Activated B cell treated with CpG ODN at 0.5 μM for 24 hours (primary cell): Measurements from ENCODE around the gene EYS. TPM values are rescaled to one million over a fixed set of nuclear protein-coding genes. Genes with fewer than 3 reads are reported as not detected.
"Not testable (repeated sequence)": the region's sequence is repeated elsewhere in the genome, so short reads cannot be mapped to it uniquely, and the experiment has no call there.

Experiments
- ATAC-seq: fragments of 200-7000 bp; cut with Tn5 transposase; one replicate; pipeline ENCODE4 v1.10.0; 2021; ENCODE audit warnings: low read depth, mild to moderate bottlenecking, moderate library complexity
- CTCF ChIA-PET: fragments of 350-600 bp; sonication (Branson Sonifier 250); formaldehyde crosslinking; loops from one replicate; lab custom pipeline; 2021; ENCODE audit warnings: antibody characterized with exemption; lab: Charles Lee
- POLR2A ChIA-PET: fragments of 350-600 bp; sonication (Branson Sonifier 250); formaldehyde crosslinking; loops from one replicate; lab custom pipeline; 2021; ENCODE audit warnings: antibody characterized with exemption; lab: Charles Lee
- DNase-seq: peaks from one replicate; pipeline ENCODE4 v3.0.0; 2022
- H3K27ac Mint-ChIP-seq: one replicate; pipeline ENCODE4 v1.8.0; 2020; ENCODE audit warnings: mixed read lengths
- H3K27me3 Mint-ChIP-seq: one replicate; pipeline ENCODE4 v1.8.0; 2021; ENCODE audit warnings: mixed read lengths
- H3K36me3 Mint-ChIP-seq: one replicate; pipeline ENCODE4 v1.8.0; 2021; ENCODE audit warnings: low read depth, mixed read lengths
- H3K4me1 Mint-ChIP-seq: one replicate; pipeline ENCODE4 v1.8.0; 2021; ENCODE audit warnings: mixed read lengths
- H3K4me3 Mint-ChIP-seq: one replicate; pipeline ENCODE4 v1.8.0; 2020; ENCODE audit warnings: mild to moderate bottlenecking, mixed read lengths
- H3K9me3 Mint-ChIP-seq: one replicate; pipeline ENCODE4 v1.8.0; 2020; ENCODE audit warnings: mixed read lengths
- intact Hi-C: fragments of 100-400 bp; cut with micrococcal nuclease; formaldehyde crosslinking; loops from one replicate; pipeline ENCODE4 v1.15.1; 2024
- total RNA-seq: library from RNA; stranded (reverse); gene quantifications from 2 replicates; pipeline ENCODE4 v1.2.3, GENCODE V29; 2022
- TF ChIP-seq, protein P1 (sequence below): fragments of 200-600 bp; IDR thresholded peaks from one replicate; pipeline ENCODE4 v1.8.0; 2022; ENCODE audit warnings: antibody characterized with exemption, mild to moderate bottlenecking

Gene EYS
- total RNA-seq, 1 donor from 2014 or later, result not detected

DNA sequence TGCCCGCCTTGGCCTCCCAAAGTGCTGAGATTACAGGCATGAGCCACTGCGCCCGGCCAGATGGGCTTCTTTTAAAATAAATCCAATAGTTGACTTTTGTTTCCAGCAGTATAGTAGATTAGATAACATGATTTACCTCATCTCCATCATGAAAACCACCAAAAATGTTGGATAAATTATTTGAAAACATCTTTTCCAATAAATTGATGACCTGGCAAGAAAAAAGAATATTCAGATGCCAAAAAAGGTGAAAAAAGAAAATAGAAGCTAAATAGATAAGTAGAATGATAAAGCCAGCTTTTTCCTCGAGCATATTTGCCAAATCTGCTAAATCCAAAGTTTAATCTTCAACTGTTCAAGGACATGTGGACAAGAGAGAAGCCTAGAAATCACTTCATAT is 1962.2 kb downstream of the EYS start:
- Mint-ChIP-seq H3K9me3 (peaks cover 5% of the 10 kb centered on the region), H3K4me1 (no peaks in the 10 kb centered on the region), H3K36me3 (no peaks in the 10 kb centered on the region), H3K27ac (no peak overlapping the region), H3K4me3 (no peak overlapping the region), H3K27me3 (peaks cover 10% of the 10 kb centered on the region)
- no peak for ATAC-seq
- POLR2A ChIA-PET, result no interaction called here
- TF ChIP-seq, protein P1, sequence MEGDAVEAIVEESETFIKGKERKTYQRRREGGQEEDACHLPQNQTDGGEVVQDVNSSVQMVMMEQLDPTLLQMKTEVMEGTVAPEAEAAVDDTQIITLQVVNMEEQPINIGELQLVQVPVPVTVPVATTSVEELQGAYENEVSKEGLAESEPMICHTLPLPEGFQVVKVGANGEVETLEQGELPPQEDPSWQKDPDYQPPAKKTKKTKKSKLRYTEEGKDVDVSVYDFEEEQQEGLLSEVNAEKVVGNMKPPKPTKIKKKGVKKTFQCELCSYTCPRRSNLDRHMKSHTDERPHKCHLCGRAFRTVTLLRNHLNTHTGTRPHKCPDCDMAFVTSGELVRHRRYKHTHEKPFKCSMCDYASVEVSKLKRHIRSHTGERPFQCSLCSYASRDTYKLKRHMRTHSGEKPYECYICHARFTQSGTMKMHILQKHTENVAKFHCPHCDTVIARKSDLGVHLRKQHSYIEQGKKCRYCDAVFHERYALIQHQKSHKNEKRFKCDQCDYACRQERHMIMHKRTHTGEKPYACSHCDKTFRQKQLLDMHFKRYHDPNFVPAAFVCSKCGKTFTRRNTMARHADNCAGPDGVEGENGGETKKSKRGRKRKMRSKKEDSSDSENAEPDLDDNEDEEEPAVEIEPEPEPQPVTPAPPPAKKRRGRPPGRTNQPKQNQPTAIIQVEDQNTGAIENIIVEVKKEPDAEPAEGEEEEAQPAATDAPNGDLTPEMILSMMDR, result no peak
- intact Hi-C loops, result no loop called here
- CTCF ChIA-PET, result no interaction called here
- no peak for DNase-seq

DNA sequence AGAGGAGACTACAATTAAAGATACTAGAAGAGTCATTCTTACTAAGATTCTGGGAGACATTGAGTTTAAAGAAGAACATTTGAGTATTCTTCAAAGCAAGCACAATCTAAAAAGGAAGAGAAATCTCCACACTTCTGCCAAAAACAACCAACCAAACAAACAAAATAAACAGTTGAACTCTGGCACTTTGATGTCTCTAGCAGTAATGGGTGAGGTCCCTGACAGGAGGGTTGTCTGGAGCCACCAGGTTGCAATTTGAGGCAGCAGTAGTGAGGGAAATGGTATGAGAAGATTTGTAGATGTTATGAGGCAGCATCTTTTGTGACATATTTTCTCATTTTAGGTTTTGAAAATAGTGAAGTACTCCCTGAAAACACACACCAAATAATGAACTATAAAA is 1963.3 kb downstream of the EYS start:
- H3K27ac Mint-ChIP-seq, result no peak overlapping the region
- ChIA-PET POLR2A (no interaction called here), CTCF (no interaction called here)
- no peaks in the 10 kb centered on the region for H3K4me1 Mint-ChIP-seq
- DNase-seq (no peak), ATAC-seq (no peak)
- peaks cover 10% of the 10 kb centered on the region for H3K27me3 Mint-ChIP-seq
- H3K36me3 Mint-ChIP-seq, result no peaks in the 10 kb centered on the region
- peaks cover 8% of the 10 kb centered on the region for H3K9me3 Mint-ChIP-seq
- no peak overlapping the region for H3K4me3 Mint-ChIP-seq
- TF ChIP-seq, protein P1, result no peak
- intact Hi-C loops, result no loop called here

DNA sequence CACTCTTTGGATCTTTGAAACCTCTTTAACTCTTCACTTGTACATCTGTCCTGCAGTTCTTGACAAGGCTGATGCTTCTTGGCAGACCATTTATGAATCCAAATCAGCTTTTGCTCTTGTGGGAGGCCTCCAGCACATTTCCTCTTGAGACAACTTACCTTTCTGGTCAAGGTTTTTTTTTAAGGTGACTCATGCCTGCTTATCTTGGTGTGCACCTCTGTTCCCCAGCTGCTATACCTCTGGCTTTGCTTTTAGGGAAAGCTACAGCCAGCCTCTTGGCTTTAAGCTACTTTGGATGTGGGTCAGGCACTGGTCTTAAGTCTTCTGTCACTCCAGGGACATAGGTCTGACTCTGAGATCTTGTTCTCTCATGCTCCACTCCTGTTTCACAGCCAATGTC is 1965.0 kb downstream of the EYS start:
- Mint-ChIP-seq H3K27me3 (peaks cover 10% of the 10 kb centered on the region), H3K4me1 (no peaks in the 10 kb centered on the region), H3K27ac (no peak overlapping the region), H3K4me3 (no peak overlapping the region), H3K9me3 (peaks cover 5% of the 10 kb centered on the region), H3K36me3 (no peaks in the 10 kb centered on the region)
- TF ChIP-seq, protein P1, result no peak
- ATAC-seq (no peak), DNase-seq (no peak)
- POLR2A ChIA-PET, result no interaction called here
- CTCF ChIA-PET, result no interaction called here
- intact Hi-C loops, result no loop called here

DNA sequence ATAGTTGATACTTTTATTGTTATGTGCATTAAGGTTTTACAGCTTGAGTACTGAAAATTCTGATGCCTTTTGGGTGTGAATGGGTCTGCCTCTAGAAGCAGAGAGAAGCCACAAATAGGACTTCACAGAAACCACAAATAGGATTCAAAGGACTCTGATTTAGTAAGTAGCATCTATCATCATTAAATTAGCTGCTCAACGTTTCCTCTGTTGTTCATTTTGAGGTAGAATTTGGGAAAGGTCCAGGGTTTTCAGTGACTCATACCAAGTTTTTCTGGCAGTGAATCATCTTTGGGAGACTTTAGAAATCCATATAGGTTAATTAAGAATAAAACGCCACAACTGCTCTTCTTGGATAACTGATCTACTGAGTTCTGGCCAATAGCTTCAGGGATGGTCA is 1966.3 kb downstream of the EYS start:
- H3K4me3 Mint-ChIP-seq, result no peak overlapping the region
- DNase-seq, result no peak
- H3K36me3 Mint-ChIP-seq, result no peaks in the 10 kb centered on the region
- TF ChIP-seq, protein P1, result no peak
- ATAC-seq, result no peak
- H3K27me3 Mint-ChIP-seq, result peaks cover 2% of the 10 kb centered on the region
- intact Hi-C loops, result no loop called here
- H3K4me1 Mint-ChIP-seq, result no peaks in the 10 kb centered on the region
- peaks cover 5% of the 10 kb centered on the region for H3K9me3 Mint-ChIP-seq
- ChIA-PET POLR2A (no interaction called here), CTCF (no interaction called here)
- no peak overlapping the region for H3K27ac Mint-ChIP-seq

- DNase-seq, result no peak
- Mint-ChIP-seq H3K27me3 (peaks cover under 1% of the 10 kb centered on the region), H3K27ac (no peak overlapping the region), H3K9me3 (peaks cover 9% of the 10 kb centered on the region), H3K36me3 (no peaks in the 10 kb centered on the region), H3K4me3 (no peak overlapping the region), H3K4me1 (no peaks in the 10 kb centered on the region)
- ChIA-PET CTCF (no interaction called here), POLR2A (no interaction called here)
- TF ChIP-seq, protein P1, result no peak
- intact Hi-C loops, result no loop called here
- no peak for ATAC-seq
These were observed 1967.8 kb downstream of the EYS start for GRCh38 chr6:63739094-63739687.

GRCh38 chr6:63738190-63738589 is 1968.8 kb downstream of the EYS start:
- DNase-seq, POLR2A ChIA-PET, H3K27ac Mint-ChIP-seq, H3K4me1 Mint-ChIP-seq, H3K36me3 Mint-ChIP-seq, CTCF ChIA-PET, intact Hi-C loops, ATAC-seq, H3K4me3 Mint-ChIP-seq, H3K9me3 Mint-ChIP-seq, H3K27me3 Mint-ChIP-seq: not testable (repeated sequence)
